ENCODE data around the gene PNO1. TPM values are rescaled to one million over a fixed set of nuclear protein-coding genes. Genes with fewer than 3 reads are reported as not detected.

Gene PNO1
- total and polyA plus RNA-seq, 10 of the 15 experiments (the other 5 are each of a cell fraction or from before 2014, with no cell fraction given) = 9.7 to 60.2 (median 30.3) TPM

GRCh38 chr2:68121873-68122679 lies 35.6 kb upstream of the PNO1 start (continued):
- TF ChIP-seq CUX1 (IDR thresholded peaks at IDR 0.05; ENCODE audit: insufficient replicate concordance, low read depth, low read length) = no peak
- no peak for TF ChIP-seq SRF (IDR thresholded peaks at IDR 0.05; ENCODE audit: low read depth in 2 of 2, low read length in 2 of 2)
- TF ChIP-seq PKNOX1 (IDR thresholded peaks at IDR 0.05) = no peak
- no peak for TF ChIP-seq MEF2A (IDR thresholded peaks at IDR 0.05; ENCODE audit: insufficient read depth, low read depth, low read length)
- no peak for TF ChIP-seq DPF2 (IDR thresholded peaks at IDR 0.05)
- TF ChIP-seq MLLT1 (IDR thresholded peaks at IDR 0.05) = 0 out of 2 replicates have a peak, but pooled peaks have one; percentile 7
- TF ChIP-seq CBX3 (IDR thresholded peaks at IDR 0.05; ENCODE audit: borderline replicate concordance, low read depth) = no peak
- 0 out of 2 replicates have a peak, but pooled peaks have one; percentile 62 for TF ChIP-seq MTA3 (IDR thresholded peaks at IDR 0.05; ENCODE audit: borderline replicate concordance, low read length)
- TF ChIP-seq RAD21 (IDR thresholded peaks at IDR 0.05; ENCODE audit: insufficient read depth, low read depth, low read length) = peak; percentile 97

All from GM12878 (cell line).